ENCODE results near the gene GOLIM4. TPM values are rescaled to one million over a fixed set of nuclear protein-coding genes. Genes with fewer than 3 reads are reported as not detected.
"Not testable (repeated sequence)": the region's sequence is repeated elsewhere in the genome, so short reads cannot be mapped to it uniquely, and the experiment has no call there.

The GOLIM4 gene
- total and polyA plus RNA-seq, 9 donors, result 33.0 to 67.8 (median 46.9) TPM

- WGBS (ENCODE audit: insufficient coverage), result 100% methylated on average over 2 of the region's 6 CpGs
Measured at GRCh38 chr3:168062679-168063078, 33.0 kb downstream of the GOLIM4 start.

GRCh38 chr3:168061332-168061996 lies 34.3 kb downstream of the GOLIM4 start:
- WGBS (ENCODE audit: insufficient coverage), result no CpG with 5 or more reads among the region's 5 CpGs
- H3K4me1 ChIP-seq (ENCODE audit: control insufficient read depth, insufficient read depth, low read length), result no peaks in the 10 kb centered on the region
- no peak overlapping the region for H3K4me3 ChIP-seq (ENCODE audit: low read length)

More at GRCh38 chr3:168062679-168063078, 33.0 kb downstream of the GOLIM4 start:
- Histone ChIP-seq H3K27me3 (ENCODE audit: control insufficient read depth, insufficient read depth, low read length) (no peaks in the 10 kb centered on the region), H3K27ac (ENCODE audit: low read length) (no peak overlapping the region), H3K36me3 (ENCODE audit: control insufficient read depth, insufficient read depth, low read length) (no peaks in the 10 kb centered on the region), H3K4me3 (ENCODE audit: low read length) (no peak overlapping the region), H3K9me3 (replicated peaks; ENCODE audit: control insufficient read depth, low read depth, low read length) (no peaks in the 10 kb centered on the region), H3K4me1 (ENCODE audit: control insufficient read depth, insufficient read depth, low read length) (no peaks in the 10 kb centered on the region)
- no peak for DNase-seq

GRCh38 chr3:168060317-168060716 lies 35.4 kb downstream of the GOLIM4 start:
- WGBS (ENCODE audit: insufficient coverage), result no CpG with 5 or more reads among the region's 3 CpGs

More at GRCh38 chr3:168061332-168061996, 34.3 kb downstream of the GOLIM4 start:
- no peak for DNase-seq
- H3K9me3 ChIP-seq (replicated peaks; ENCODE audit: control insufficient read depth, low read depth, low read length), result no peaks in the 10 kb centered on the region
- H3K27me3 ChIP-seq (ENCODE audit: control insufficient read depth, insufficient read depth, low read length), result no peaks in the 10 kb centered on the region
- H3K27ac ChIP-seq (ENCODE audit: low read length), result no peak overlapping the region
- H3K36me3 ChIP-seq (ENCODE audit: control insufficient read depth, insufficient read depth, low read length), result no peaks in the 10 kb centered on the region

GRCh38 chr3:168058481-168058880 lies 37.2 kb downstream of the GOLIM4 start:
- H3K4me1 ChIP-seq (ENCODE audit: control insufficient read depth, insufficient read depth, low read length), result no peaks in the 10 kb centered on the region
- no peaks in the 10 kb centered on the region for H3K36me3 ChIP-seq (ENCODE audit: control insufficient read depth, insufficient read depth, low read length)
- H3K27ac ChIP-seq (ENCODE audit: low read length), result no peak overlapping the region
- H3K27me3 ChIP-seq (ENCODE audit: control insufficient read depth, insufficient read depth, low read length), result no peaks in the 10 kb centered on the region
- DNase-seq, result no peak
- no peak overlapping the region for H3K4me3 ChIP-seq (ENCODE audit: low read length)
- H3K9me3 ChIP-seq (replicated peaks; ENCODE audit: control insufficient read depth, low read depth, low read length), result no peaks in the 10 kb centered on the region
- no CpG with 5 or more reads among the region's 2 CpGs for WGBS (ENCODE audit: insufficient coverage)

More at GRCh38 chr3:168060317-168060716, 35.4 kb downstream of the GOLIM4 start:
- no peak overlapping the region for H3K4me3 ChIP-seq (ENCODE audit: low read length)
- no peaks in the 10 kb centered on the region for H3K4me1 ChIP-seq (ENCODE audit: control insufficient read depth, insufficient read depth, low read length)
- no peaks in the 10 kb centered on the region for H3K36me3 ChIP-seq (ENCODE audit: control insufficient read depth, insufficient read depth, low read length)
- no peak for DNase-seq
- H3K27me3 ChIP-seq (ENCODE audit: control insufficient read depth, insufficient read depth, low read length), result no peaks in the 10 kb centered on the region
- no peaks in the 10 kb centered on the region for H3K9me3 ChIP-seq (replicated peaks; ENCODE audit: control insufficient read depth, low read depth, low read length)
- H3K27ac ChIP-seq (ENCODE audit: low read length), result no peak overlapping the region

- not testable (repeated sequence) for H3K27me3 ChIP-seq (ENCODE audit: control insufficient read depth, insufficient read depth, low read length); H3K4me3 ChIP-seq (ENCODE audit: low read length); DNase-seq; H3K9me3 ChIP-seq (replicated peaks; ENCODE audit: control insufficient read depth, low read depth, low read length); H3K4me1 ChIP-seq (ENCODE audit: control insufficient read depth, insufficient read depth, low read length); H3K36me3 ChIP-seq (ENCODE audit: control insufficient read depth, insufficient read depth, low read length); H3K27ac ChIP-seq (ENCODE audit: low read length)
- WGBS (ENCODE audit: insufficient coverage), result 96% methylated on average over 4 of the region's 7 CpGs
Measured at GRCh38 chr3:168056398-168057230, 39.1 kb downstream of the GOLIM4 start.

GRCh38 chr3:168054447-168054846 lies 41.3 kb downstream of the GOLIM4 start:
- WGBS (ENCODE audit: insufficient coverage), result 100% methylated on average over 1 of the region's 5 CpGs
- Histone ChIP-seq H3K9me3 (replicated peaks; ENCODE audit: control insufficient read depth, low read depth, low read length) (no peaks in the 10 kb centered on the region), H3K36me3 (ENCODE audit: control insufficient read depth, insufficient read depth, low read length) (no peaks in the 10 kb centered on the region), H3K27ac (ENCODE audit: low read length) (no peak overlapping the region), H3K4me1 (ENCODE audit: control insufficient read depth, insufficient read depth, low read length) (peaks cover 6% of the 10 kb centered on the region), H3K27me3 (ENCODE audit: control insufficient read depth, insufficient read depth, low read length) (no peaks in the 10 kb centered on the region), H3K4me3 (ENCODE audit: low read length) (no peak overlapping the region)
- DNase-seq, result no peak

- peak; percentile 66 for DNase-seq
- H3K9me3 ChIP-seq (replicated peaks; ENCODE audit: control insufficient read depth, low read depth, low read length), result no peaks in the 10 kb centered on the region
- H3K4me3 ChIP-seq (ENCODE audit: low read length), result no peak overlapping the region
- no peaks in the 10 kb centered on the region for H3K27me3 ChIP-seq (ENCODE audit: control insufficient read depth, insufficient read depth, low read length)
- H3K27ac ChIP-seq (ENCODE audit: low read length), result no peak overlapping the region
- peaks cover 14% of the 10 kb centered on the region for H3K4me1 ChIP-seq (ENCODE audit: control insufficient read depth, insufficient read depth, low read length)
- no peaks in the 10 kb centered on the region for H3K36me3 ChIP-seq (ENCODE audit: control insufficient read depth, insufficient read depth, low read length)
- WGBS (ENCODE audit: insufficient coverage), result no CpG with 5 or more reads among the region's 2 CpGs
Measured at GRCh38 chr3:168053115-168053514, 42.6 kb downstream of the GOLIM4 start.

- Histone ChIP-seq H3K4me3 (ENCODE audit: low read length) (no peak overlapping the region), H3K27me3 (ENCODE audit: control insufficient read depth, insufficient read depth, low read length) (no peaks in the 10 kb centered on the region), H3K4me1 (ENCODE audit: control insufficient read depth, insufficient read depth, low read length) (peaks cover 14% of the 10 kb centered on the region), H3K27ac (ENCODE audit: low read length) (no peak overlapping the region), H3K9me3 (replicated peaks; ENCODE audit: control insufficient read depth, low read depth, low read length) (no peaks in the 10 kb centered on the region), H3K36me3 (ENCODE audit: control insufficient read depth, insufficient read depth, low read length) (no peaks in the 10 kb centered on the region)
- WGBS (ENCODE audit: insufficient coverage), result no CpG with 5 or more reads among the region's 2 CpGs
- no peak for DNase-seq
Measured at GRCh38 chr3:168052515-168052914, 43.2 kb downstream of the GOLIM4 start.

- Histone ChIP-seq H3K27me3 (ENCODE audit: control insufficient read depth, insufficient read depth, low read length) (no peaks in the 10 kb centered on the region), H3K27ac (ENCODE audit: low read length) (peak overlapping the region; percentile 71), H3K9me3 (replicated peaks; ENCODE audit: control insufficient read depth, low read depth, low read length) (no peaks in the 10 kb centered on the region), H3K4me3 (ENCODE audit: low read length) (no peak overlapping the region), H3K36me3 (ENCODE audit: control insufficient read depth, insufficient read depth, low read length) (no peaks in the 10 kb centered on the region), H3K4me1 (ENCODE audit: control insufficient read depth, insufficient read depth, low read length) (peaks cover 14% of the 10 kb centered on the region)
- peak; percentile 74 for DNase-seq
- 39% methylated on average over 4 of the region's 9 CpGs for WGBS (ENCODE audit: insufficient coverage)
Measured at GRCh38 chr3:168051531-168052471, 43.9 kb downstream of the GOLIM4 start.

GRCh38 chr3:168051070-168051469 lies 44.7 kb downstream of the GOLIM4 start:
- no peak overlapping the region for H3K4me3 ChIP-seq (ENCODE audit: low read length)
- peaks cover 14% of the 10 kb centered on the region for H3K4me1 ChIP-seq (ENCODE audit: control insufficient read depth, insufficient read depth, low read length)
- H3K9me3 ChIP-seq (replicated peaks; ENCODE audit: control insufficient read depth, low read depth, low read length), result no peaks in the 10 kb centered on the region
- no peaks in the 10 kb centered on the region for H3K36me3 ChIP-seq (ENCODE audit: control insufficient read depth, insufficient read depth, low read length)
- DNase-seq, result no peak
- no peaks in the 10 kb centered on the region for H3K27me3 ChIP-seq (ENCODE audit: control insufficient read depth, insufficient read depth, low read length)
- peak overlapping the region; percentile 71 for H3K27ac ChIP-seq (ENCODE audit: low read length)
